ENCODE measurements around the gene PLD1. TPM values are rescaled to one million over a fixed set of nuclear protein-coding genes. Genes with fewer than 3 reads are reported as not detected.

The PLD1 gene
- total RNA-seq, 1 experiment from 2014 or later, result 32.5 TPM

GRCh38 chr3:171803044-171803443 is 7.2 kb downstream of the PLD1 start:
- Histone ChIP-seq H3F3A (ENCODE audit: insufficient read depth, low read depth) (peaks cover 58% of the 10 kb centered on the region), H3K36me3 (ENCODE audit: low read depth) (no peaks in the 10 kb centered on the region), H3K9me3 (ENCODE audit: insufficient read depth, low read depth) (no peaks in the 10 kb centered on the region; the same call in 1 of the 2 replicates), H3K27me3 (ENCODE audit: insufficient read depth, low read depth) (no peaks in the 10 kb centered on the region), H3K4me2 (peak overlapping the region; percentile 57), H3K27ac (peak overlapping the region; percentile 93), H2AFZ (no peak overlapping the region), H3K79me2 (ENCODE audit: low read depth) (peaks cover 80% of the 10 kb centered on the region), H4K20me1 (ENCODE audit: insufficient read depth) (no peaks in the 10 kb centered on the region), H3K9me2 (ENCODE audit: insufficient read depth) (no peaks in the 10 kb centered on the region), H3K4me1 (replicated peaks; ENCODE audit: insufficient read depth) (peaks cover 91% of the 10 kb centered on the region), H3K4me3 (no peak overlapping the region)
- POLR2A ChIA-PET (ENCODE audit: unreplicated experiment), result no interaction called here
- intact Hi-C loops (cut with micrococcal nuclease; ENCODE audit: unreplicated experiment), result loop anchor here (10.0 kb wide), 1 partner anchor 338 kb away; the partner anchor contains the start of gene TNIK
- TF ChIP-seq CTCF (conservative IDR thresholded peaks at IDR 0.05), result no peak
- no peak for TF ChIP-seq EZH2 (IDR thresholded peaks at IDR 0.05; ENCODE audit: low read depth)
- no TSS peak for BruUV-seq (replicated peaks)
- peak in 1 of 2 experiments; percentile 33 for DNase-seq
- CTCF ChIA-PET, result interaction anchor here (0.5 to 0.6 kb wide), 2 partner anchors 155 to 725 kb away, joined by 3 read pairs; no protein-coding TSS in a partner anchor

- Histone ChIP-seq H2AFZ (no peak overlapping the region), H4K20me1 (ENCODE audit: insufficient read depth) (no peaks in the 10 kb centered on the region), H3K9me3 (ENCODE audit: insufficient read depth, low read depth) (no peaks in the 10 kb centered on the region; the same call in 1 of the 2 replicates), H3K27ac (peak overlapping the region; percentile 93), H3K9me2 (ENCODE audit: insufficient read depth) (no peaks in the 10 kb centered on the region), H3K4me3 (no peak overlapping the region; the same call in 1 of the 2 replicates), H3F3A (ENCODE audit: insufficient read depth, low read depth) (peaks cover 58% of the 10 kb centered on the region), H3K4me2 (peak overlapping the region; percentile 57), H3K4me1 (replicated peaks; ENCODE audit: insufficient read depth) (peaks cover 91% of the 10 kb centered on the region), H3K27me3 (ENCODE audit: insufficient read depth, low read depth) (no peaks in the 10 kb centered on the region), H3K79me2 (ENCODE audit: low read depth) (peaks cover 79% of the 10 kb centered on the region), H3K36me3 (ENCODE audit: low read depth) (no peaks in the 10 kb centered on the region)
- POLR2A ChIA-PET (ENCODE audit: unreplicated experiment), result interaction anchor here (0.6 kb wide), 2 partner anchors 458 to 667 kb away, joined by 4 to 5 read pairs; no protein-coding TSS in a partner anchor
- intact Hi-C loops (cut with micrococcal nuclease; ENCODE audit: unreplicated experiment), result loop anchor here (10.0 kb wide), 1 partner anchor 338 kb away; the partner anchor contains the start of gene TNIK
- peak in 1 of 2 experiments; percentile 61 for DNase-seq
- CTCF ChIA-PET, result interaction anchor here (0.5 to 0.6 kb wide), 2 partner anchors 155 to 726 kb away, joined by 3 read pairs; no protein-coding TSS in a partner anchor
- no TSS peak for BruUV-seq (replicated peaks)
- TF ChIP-seq CTCF (conservative IDR thresholded peaks at IDR 0.05) (no peak), EZH2 (IDR thresholded peaks at IDR 0.05; ENCODE audit: low read depth) (no peak)
These were observed 7.7 kb downstream of the PLD1 start for GRCh38 chr3:171802590-171802956.

GRCh38 chr3:171801738-171802589 is 8.3 kb downstream of the PLD1 start:
- no peak overlapping the region for H2AFZ ChIP-seq
- H3K79me2 ChIP-seq (ENCODE audit: low read depth), result peaks cover 78% of the 10 kb centered on the region
- POLR2A ChIA-PET (ENCODE audit: unreplicated experiment), result interaction anchor here (0.6 to 1.0 kb wide), 7 partner anchors 8 to 821 kb away, joined by 3 to 10 read pairs (median 5); partner anchors contain the start of gene PLD1

More at GRCh38 chr3:171801738-171802589, 8.3 kb downstream of the PLD1 start:
- Histone ChIP-seq H3K4me2 (peak overlapping the region; percentile 57), H3K9me2 (ENCODE audit: insufficient read depth) (no peaks in the 10 kb centered on the region), H3K36me3 (ENCODE audit: low read depth) (no peaks in the 10 kb centered on the region), H3K27me3 (ENCODE audit: insufficient read depth, low read depth) (no peaks in the 10 kb centered on the region), H3K4me1 (replicated peaks; ENCODE audit: insufficient read depth) (peaks cover 88% of the 10 kb centered on the region), H3F3A (ENCODE audit: insufficient read depth, low read depth) (peaks cover 52% of the 10 kb centered on the region), H3K9me3 (ENCODE audit: insufficient read depth, low read depth) (no peaks in the 10 kb centered on the region; the same call in 1 of the 2 replicates), H3K27ac (peak overlapping the region; percentile 93), H3K4me3 (no peak overlapping the region; the same call in 1 of the 2 replicates), H4K20me1 (ENCODE audit: insufficient read depth) (no peaks in the 10 kb centered on the region)
- TF ChIP-seq EZH2 (IDR thresholded peaks at IDR 0.05; ENCODE audit: low read depth) (no peak), CTCF (conservative IDR thresholded peaks at IDR 0.05) (no peak)
- CTCF ChIA-PET, result interaction anchor here (0.5 to 1.0 kb wide), 3 partner anchors 29 to 154 kb away, joined by 3 to 12 read pairs (median 3); no protein-coding TSS in a partner anchor
- peak in 1 of 2 experiments; percentile 98 for DNase-seq
- intact Hi-C loops (cut with micrococcal nuclease; ENCODE audit: unreplicated experiment), result loop anchor here (10.0 kb wide), 1 partner anchor 337 kb away; the partner anchor contains the start of gene TNIK
- BruUV-seq (replicated peaks), result TSS peak; percentile 98

All from PC-9 (cell line).